T-helper 1 cell treated with Interleukin-12 subunit alpha and Interleukin-12 subunit beta and Interleukin-4 antibody, amounts not matched to agents 30 μg/mL and 1 μg/mL, for 36 hours (primary cell): Measurements from ENCODE around the gene ZNF793.

Experiments used
- H3K27ac Mint-ChIP-seq: one replicate; pipeline ENCODE4 v1.8.0; 2021; ENCODE audit warnings: mild to moderate bottlenecking, mixed read lengths
- H3K27me3 Mint-ChIP-seq: one replicate; pipeline ENCODE4 v1.8.0; 2021; ENCODE audit warnings: low read depth, mixed read lengths
- H3K36me3 Mint-ChIP-seq: one replicate; pipeline ENCODE4 v1.8.0; 2021; ENCODE audit warnings: low read depth, mixed read lengths
- H3K4me1 Mint-ChIP-seq: one replicate; pipeline ENCODE4 v1.8.0; 2021; ENCODE audit warnings: low read depth, mixed read lengths
- H3K4me3 Mint-ChIP-seq: one replicate; pipeline ENCODE4 v1.8.0; 2021; ENCODE audit warnings: mild to moderate bottlenecking, moderate library complexity, mixed read lengths
- H3K9me3 Mint-ChIP-seq: one replicate; pipeline ENCODE4 v1.8.0; 2021; ENCODE audit warnings: mixed read lengths

The ZNF793 gene

DNA sequence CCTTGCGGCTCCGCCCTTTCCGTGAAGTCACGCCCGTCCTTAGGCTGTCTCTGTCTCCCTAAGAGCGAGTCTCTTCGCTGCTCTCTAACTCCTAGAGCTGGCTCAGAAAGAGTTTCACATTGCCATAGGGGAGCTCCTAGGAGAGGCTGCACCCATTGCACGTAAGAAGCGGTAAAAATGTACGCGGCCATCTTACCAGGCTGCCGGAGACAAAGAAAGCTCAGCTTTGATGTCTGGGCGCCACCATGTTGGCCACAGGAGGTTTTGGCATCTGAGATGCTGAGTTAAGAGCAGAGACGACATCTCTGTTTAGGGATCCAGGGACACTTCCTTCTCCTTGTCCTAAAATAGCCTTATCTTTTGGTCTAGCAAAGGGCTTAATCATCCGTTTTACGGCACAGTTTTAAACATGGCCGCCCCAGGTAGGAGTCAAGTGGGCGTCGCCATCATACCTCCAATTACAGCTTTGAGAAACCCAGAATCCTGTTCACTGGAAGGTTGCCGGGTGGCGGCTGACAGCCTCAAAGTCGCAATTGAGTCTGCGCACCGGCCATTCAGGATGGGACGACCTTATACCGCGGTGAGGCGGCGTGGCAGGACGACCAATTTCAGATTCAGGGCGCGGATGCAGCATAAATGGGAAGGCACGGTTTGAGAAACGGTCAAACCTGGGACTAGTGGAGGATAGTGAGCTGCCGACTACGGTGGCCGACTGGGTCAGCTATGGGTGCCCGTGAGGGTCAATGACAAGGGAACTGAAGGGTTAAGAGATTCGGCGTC, at the start of gene ZNF793:
Gene ZNF793, plus strand, starts transcription at position 553 of the 780 bp plus-strand sequence. CDS start 16,501 bp downstream, outside the sequence.
- Mint-ChIP-seq H3K4me1 (no peaks in the 10 kb centered on the region), H3K36me3 (no peaks in the 10 kb centered on the region), H3K9me3 (peaks cover 38% of the 10 kb centered on the region), H3K4me3 (no peak within 1 kb of the TSS), H3K27ac (no peak within 1 kb of the TSS), H3K27me3 (no peaks in the 10 kb centered on the region)

DNA sequence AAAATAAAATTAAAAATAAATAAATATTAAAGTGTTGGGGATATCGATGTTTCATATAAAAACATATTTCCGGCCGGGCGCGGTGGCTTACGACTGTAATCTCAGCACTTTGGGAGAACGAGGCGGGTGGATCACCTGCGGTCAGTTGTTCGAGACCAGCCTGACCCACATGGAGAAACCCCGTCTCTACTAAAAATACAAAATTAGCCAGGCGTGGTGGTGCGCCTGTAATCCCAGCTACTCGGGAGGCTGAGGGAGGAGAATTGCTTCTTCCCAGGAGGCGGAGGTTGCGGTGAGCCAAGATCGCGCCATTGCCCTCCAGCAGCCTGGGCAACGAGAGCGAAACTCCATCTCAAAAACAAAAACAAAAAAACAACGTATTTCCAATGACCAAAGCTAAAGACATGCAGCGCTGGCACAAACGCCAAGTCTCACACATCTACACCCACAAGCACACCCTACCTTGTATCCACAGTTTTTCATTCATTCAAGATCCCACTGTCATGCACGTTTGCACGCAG, 40.4 kb upstream of the ZNF793 start:
- H3K27ac Mint-ChIP-seq, result peak overlapping the region; percentile 92
- peaks cover 37% of the 10 kb centered on the region for H3K36me3 Mint-ChIP-seq
- H3K4me3 Mint-ChIP-seq, result peak overlapping the region; percentile 89
- H3K9me3 Mint-ChIP-seq, result peaks cover 31% of the 10 kb centered on the region
- no peaks in the 10 kb centered on the region for H3K27me3 Mint-ChIP-seq
- H3K4me1 Mint-ChIP-seq, result peaks cover 28% of the 10 kb centered on the region

- H3K4me1 Mint-ChIP-seq, result peaks cover 28% of the 10 kb centered on the region
- no peaks in the 10 kb centered on the region for H3K27me3 Mint-ChIP-seq
- H3K36me3 Mint-ChIP-seq, result peaks cover 37% of the 10 kb centered on the region
- peak within 1 kb of the TSS; percentile 89 for H3K4me3 Mint-ChIP-seq
- peaks cover 31% of the 10 kb centered on the region for H3K9me3 Mint-ChIP-seq
- H3K27ac Mint-ChIP-seq, result peak within 1 kb of the TSS; percentile 92
Measured at GRCh38 chr19:37466798-37467607, 39.7 kb upstream of the ZNF793 start, which contains the start of gene ZNF569. Gene ZNF569, minus strand, starts transcription at chr19:37467444. Its CDS starts 22,523 bp downstream, at chr19:37444921.

- H3K36me3 Mint-ChIP-seq, result peaks cover 37% of the 10 kb centered on the region
- no peaks in the 10 kb centered on the region for H3K27me3 Mint-ChIP-seq
- H3K27ac Mint-ChIP-seq, result peak overlapping the region; percentile 92
- H3K4me1 Mint-ChIP-seq, result peaks cover 28% of the 10 kb centered on the region
- H3K9me3 Mint-ChIP-seq, result peaks cover 31% of the 10 kb centered on the region
- H3K4me3 Mint-ChIP-seq, result peak overlapping the region; percentile 89
Measured at GRCh38 chr19:37467608-37468090, 39.1 kb upstream of the ZNF793 start.

DNA sequence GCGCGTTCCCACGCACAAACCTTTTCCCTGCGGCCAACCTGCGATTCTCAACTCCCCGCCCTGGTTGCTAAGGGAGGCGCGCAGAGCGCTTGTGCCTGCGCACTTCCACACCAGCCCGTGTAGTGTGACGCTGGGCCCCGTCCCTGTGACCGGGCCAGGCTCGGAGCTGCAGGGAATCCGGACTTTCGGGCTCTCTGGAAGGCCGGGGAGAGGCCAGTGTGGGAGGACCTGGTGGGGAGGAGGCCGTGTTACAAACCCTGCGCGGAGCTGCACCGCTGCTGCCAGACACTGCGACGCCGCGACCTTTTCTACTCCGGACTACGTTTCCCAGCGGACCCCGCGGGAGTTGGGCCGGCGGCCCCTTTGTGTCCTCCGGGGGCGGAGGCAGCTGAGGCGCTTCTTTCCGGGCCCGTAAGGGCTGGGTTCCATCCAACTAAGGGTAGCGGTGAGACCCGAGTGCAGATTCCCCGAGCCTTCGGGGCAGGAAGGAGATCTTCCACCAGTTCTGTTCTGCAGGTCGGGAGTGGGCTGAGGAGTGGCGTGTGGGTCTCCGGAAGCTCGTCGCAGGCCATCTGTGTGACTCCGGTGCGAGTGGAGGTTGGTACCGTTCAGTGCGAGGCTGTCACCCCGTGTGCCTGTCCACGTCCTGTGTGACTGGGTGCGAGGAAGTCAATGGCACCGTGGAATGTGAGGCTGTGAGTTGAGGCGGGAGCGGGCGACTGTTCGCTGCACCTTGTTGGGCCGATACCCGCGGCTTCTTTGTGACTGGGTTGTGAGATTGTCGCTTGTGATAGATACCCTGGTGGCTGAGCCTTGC, 37.6 kb upstream of the ZNF793 start, which contains the start of gene ZNF570:
Gene ZNF570, plus strand, starts transcription at position 396 of the 817 bp plus-strand sequence. CDS start 999 bp downstream, outside the sequence.
- H3K36me3 Mint-ChIP-seq, result peaks cover 37% of the 10 kb centered on the region
- peaks cover 28% of the 10 kb centered on the region for H3K4me1 Mint-ChIP-seq
- H3K9me3 Mint-ChIP-seq, result peaks cover 31% of the 10 kb centered on the region
- H3K27ac Mint-ChIP-seq, result peak within 1 kb of the TSS; percentile 93
- H3K4me3 Mint-ChIP-seq, result peak within 1 kb of the TSS; percentile 95
- no peaks in the 10 kb centered on the region for H3K27me3 Mint-ChIP-seq

- Mint-ChIP-seq H3K4me1 (peaks cover 27% of the 10 kb centered on the region), H3K4me3 (peak overlapping the region; percentile 95), H3K36me3 (peaks cover 29% of the 10 kb centered on the region), H3K27me3 (no peaks in the 10 kb centered on the region), H3K27ac (peak overlapping the region; percentile 49), H3K9me3 (peaks cover 25% of the 10 kb centered on the region)
Measured at GRCh38 chr19:37470216-37470615, 36.5 kb upstream of the ZNF793 start.

DNA sequence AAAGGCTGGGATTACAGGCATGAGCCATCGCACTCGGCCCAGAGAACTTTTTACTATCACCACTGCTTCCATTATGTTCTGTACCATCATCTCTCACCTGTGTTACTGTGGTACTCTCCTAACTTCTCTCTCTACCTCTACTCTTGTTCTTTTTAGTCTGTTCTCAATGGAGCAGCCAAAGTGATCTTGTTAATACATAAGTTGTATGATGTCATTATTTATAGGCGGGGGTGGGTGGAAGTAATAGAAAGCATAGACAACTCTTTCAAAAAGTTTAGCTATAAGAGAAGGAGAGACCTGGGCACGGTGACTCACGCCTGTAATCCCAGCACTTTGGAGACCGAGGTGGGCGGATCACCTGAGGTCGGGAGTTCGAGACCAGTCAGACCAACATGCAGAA, 34.6 kb upstream of the ZNF793 start:
- H3K9me3 Mint-ChIP-seq, result peaks cover 36% of the 10 kb centered on the region
- H3K4me1 Mint-ChIP-seq, result peaks cover 20% of the 10 kb centered on the region
- no peak overlapping the region for H3K27ac Mint-ChIP-seq
- no peak overlapping the region for H3K4me3 Mint-ChIP-seq
- H3K27me3 Mint-ChIP-seq, result no peaks in the 10 kb centered on the region
- peaks cover 37% of the 10 kb centered on the region for H3K36me3 Mint-ChIP-seq

DNA sequence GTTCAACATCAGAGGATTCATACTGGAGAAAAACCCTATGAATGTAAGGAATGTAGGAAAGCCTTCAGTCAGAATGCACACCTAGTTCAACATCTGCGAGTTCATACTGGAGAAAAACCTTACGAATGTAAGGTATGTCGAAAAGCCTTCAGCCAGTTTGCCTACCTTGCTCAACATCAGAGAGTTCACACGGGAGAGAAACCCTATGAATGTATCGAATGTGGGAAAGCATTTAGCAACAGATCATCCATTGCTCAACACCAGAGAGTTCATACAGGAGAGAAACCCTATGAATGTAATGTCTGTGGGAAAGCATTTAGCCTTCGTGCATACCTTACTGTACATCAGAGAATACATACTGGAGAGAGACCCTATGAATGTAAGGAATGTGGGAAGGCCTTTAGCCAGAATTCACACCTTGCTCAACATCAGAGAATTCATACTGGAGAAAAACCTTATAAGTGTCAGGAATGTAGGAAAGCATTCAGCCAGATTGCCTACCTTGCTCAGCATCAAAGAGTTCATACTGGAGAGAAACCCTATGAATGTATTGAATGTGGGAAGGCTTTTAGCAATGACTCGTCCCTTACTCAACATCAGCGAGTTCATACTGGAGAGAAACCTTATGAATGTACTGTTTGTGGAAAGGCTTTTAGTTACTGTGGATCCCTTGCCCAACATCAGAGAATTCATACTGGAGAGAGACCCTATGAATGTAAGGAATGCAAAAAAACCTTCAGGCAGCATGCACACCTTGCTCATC, 22.2 kb upstream of the ZNF793 start:
- no peak overlapping the region for H3K27ac Mint-ChIP-seq
- peaks cover 48% of the 10 kb centered on the region for H3K36me3 Mint-ChIP-seq
- peaks cover 69% of the 10 kb centered on the region for H3K9me3 Mint-ChIP-seq

DNA sequence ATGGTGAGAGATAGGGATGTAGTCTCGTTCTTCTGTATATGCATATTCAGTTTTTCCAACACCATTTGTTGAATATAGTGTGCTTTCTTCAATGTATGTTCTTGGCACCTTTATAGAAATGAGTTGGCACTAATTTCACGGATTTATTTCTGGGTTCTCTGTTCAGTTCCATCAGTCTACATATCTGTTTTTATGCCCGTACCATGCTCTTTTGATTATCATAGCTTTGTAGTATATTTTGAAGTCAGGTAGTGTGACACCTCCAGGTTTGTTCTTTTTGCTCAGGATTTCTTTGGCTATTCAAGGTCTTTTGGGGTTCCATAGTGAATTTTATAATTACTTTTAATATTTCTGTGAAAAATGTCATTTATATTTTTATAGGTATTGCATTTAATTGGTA, 14.5 kb upstream of the ZNF793 start:
- no peaks in the 10 kb centered on the region for H3K4me1 Mint-ChIP-seq
- no peaks in the 10 kb centered on the region for H3K27me3 Mint-ChIP-seq
- peaks cover 63% of the 10 kb centered on the region for H3K9me3 Mint-ChIP-seq
- H3K36me3 Mint-ChIP-seq, result no peaks in the 10 kb centered on the region
- no peak overlapping the region for H3K4me3 Mint-ChIP-seq
- H3K27ac Mint-ChIP-seq, result no peak overlapping the region

More for the DNA sequence above, 22.2 kb upstream of the ZNF793 start:
- Mint-ChIP-seq H3K4me3 (no peak overlapping the region), H3K27me3 (no peaks in the 10 kb centered on the region), H3K4me1 (no peaks in the 10 kb centered on the region)

DNA sequence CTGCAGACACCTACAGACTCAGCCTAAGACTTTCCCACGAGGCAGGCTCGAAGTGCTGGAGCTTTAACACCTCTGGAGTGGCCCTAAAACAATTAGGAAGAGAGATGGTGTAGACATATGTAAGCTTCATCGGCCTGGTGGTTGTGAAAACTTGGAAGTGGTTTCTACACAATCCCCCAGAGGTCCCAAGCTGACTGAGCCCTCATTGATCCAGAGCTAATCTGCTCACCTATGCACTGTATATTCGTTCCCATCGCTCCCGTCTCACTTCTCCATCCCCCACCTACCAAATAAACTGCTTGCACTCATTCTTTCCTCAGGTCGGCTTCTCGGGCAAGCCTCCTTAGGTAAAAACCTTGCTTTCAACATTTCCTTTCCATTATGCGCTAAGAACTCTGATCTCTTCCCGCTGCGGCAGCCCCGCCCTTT, 767 bp upstream of the ZNF793 start:
- no peaks in the 10 kb centered on the region for H3K4me1 Mint-ChIP-seq
- H3K4me3 Mint-ChIP-seq, result no peak overlapping the region
- H3K27ac Mint-ChIP-seq, result no peak overlapping the region
- no peaks in the 10 kb centered on the region for H3K27me3 Mint-ChIP-seq
- no peaks in the 10 kb centered on the region for H3K36me3 Mint-ChIP-seq
- H3K9me3 Mint-ChIP-seq, result peaks cover 38% of the 10 kb centered on the region

DNA sequence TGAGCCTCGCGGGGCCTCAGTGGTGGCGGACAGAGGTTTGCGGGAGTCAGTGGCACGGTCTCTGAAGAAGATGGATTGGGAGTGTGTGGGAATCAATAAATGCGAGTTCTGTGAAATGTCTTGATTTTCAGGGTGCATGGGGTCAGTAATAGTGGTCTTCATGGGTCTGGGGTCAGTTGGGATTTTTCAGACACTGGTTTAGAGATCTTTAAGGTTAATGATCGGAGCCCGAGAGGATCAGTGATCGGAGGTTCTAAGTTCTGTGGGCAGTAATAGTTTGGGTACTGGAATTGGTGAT, 377 bp downstream of the ZNF793 start:
- Mint-ChIP-seq H3K4me3 (no peak overlapping the region), H3K27me3 (no peaks in the 10 kb centered on the region), H3K4me1 (no peaks in the 10 kb centered on the region), H3K36me3 (no peaks in the 10 kb centered on the region), H3K27ac (no peak overlapping the region), H3K9me3 (peaks cover 38% of the 10 kb centered on the region)

DNA sequence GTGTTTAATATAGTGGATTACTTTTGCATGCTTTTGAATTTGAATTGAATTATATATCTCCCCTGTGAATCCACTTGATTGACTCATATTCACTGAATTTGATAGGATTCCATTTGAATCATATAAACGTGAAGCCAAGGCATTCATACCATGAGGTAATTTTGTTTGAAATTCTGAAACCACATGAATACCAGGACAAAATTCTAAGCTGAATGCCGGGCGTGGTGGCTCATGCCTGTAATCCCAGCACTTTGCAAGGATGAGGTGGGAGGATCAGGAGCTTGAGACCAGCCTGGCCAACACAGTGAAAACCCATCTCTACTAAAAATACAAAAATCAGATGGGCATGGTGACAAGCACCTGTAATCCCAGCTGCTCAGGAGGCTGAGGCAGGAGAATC, 4.4 kb downstream of the ZNF793 start:
- no peak overlapping the region for H3K4me3 Mint-ChIP-seq
- peaks cover 50% of the 10 kb centered on the region for H3K9me3 Mint-ChIP-seq
- H3K36me3 Mint-ChIP-seq, result no peaks in the 10 kb centered on the region
- no peaks in the 10 kb centered on the region for H3K4me1 Mint-ChIP-seq
- no peaks in the 10 kb centered on the region for H3K27me3 Mint-ChIP-seq
- no peak overlapping the region for H3K27ac Mint-ChIP-seq

DNA sequence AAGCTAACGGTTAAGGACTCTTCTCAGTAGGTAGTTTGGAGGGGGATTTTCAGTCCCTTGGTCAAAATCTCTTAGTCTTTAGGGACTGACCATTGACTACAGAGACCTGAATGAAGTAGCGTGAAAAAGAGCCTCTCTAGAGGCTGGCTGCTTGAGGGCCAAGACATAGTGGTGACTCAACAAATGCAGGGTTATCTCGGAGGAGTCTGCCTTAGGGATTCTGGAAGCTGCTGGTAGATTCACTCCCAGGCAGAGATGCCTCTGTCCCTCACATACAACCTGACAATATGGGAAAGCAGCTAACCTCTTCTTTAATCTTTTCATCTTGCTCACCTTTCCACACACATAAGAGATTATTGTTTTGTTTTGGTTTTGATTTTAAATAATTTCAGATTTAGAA, 5.1 kb downstream of the ZNF793 start:
- Mint-ChIP-seq H3K4me1 (no peaks in the 10 kb centered on the region), H3K9me3 (peaks cover 53% of the 10 kb centered on the region), H3K27me3 (no peaks in the 10 kb centered on the region), H3K4me3 (no peak overlapping the region), H3K27ac (no peak overlapping the region), H3K36me3 (no peaks in the 10 kb centered on the region)
